ENCODE data around the gene BRSK2. TPM values are rescaled to one million over a fixed set of nuclear protein-coding genes. Genes with fewer than 3 reads are reported as not detected.

BRSK2 gene
- total RNA-seq, 6 donors from 2014 or later = 0.11 to 0.54 (median 0.25) TPM; not detected in 2

DNA sequence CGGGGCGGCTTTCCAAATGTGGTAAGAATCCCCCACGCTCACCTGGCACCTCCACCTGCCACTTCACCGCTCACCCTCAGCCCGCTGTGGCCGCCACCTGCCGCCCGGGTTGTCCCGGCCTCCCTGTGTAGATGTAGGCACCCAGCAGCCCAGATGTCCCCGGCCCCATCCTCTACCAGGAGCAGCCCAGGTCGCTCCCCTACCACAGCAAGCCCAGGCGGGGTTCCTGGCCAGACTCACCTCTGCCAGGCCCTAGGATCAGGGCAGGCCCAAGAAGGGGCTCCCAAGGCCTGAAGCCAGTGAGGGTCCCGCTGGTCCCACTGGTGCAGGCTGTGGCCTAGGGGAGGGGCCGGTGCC is 69.5 kb downstream of the BRSK2 start:
- ATAC-seq (ENCODE audit: low FRiP score in 2 of 2) = peak in 1 of 2 donors; percentile 54

GRCh38 chr11:1459764-1460395 is 70.1 kb downstream of the BRSK2 start:
- Histone ChIP-seq H3K27me3 (no peaks in the 10 kb centered on the region), H3K9me3 (no peaks in the 10 kb centered on the region), H3K27ac (peak overlapping the region in 3 of 4 donors; percentile 18 to 58 (median 50)), H3K4me3 (peak overlapping the region in 2 of 4 donors; percentile 11 to 28), H3K4me1 (peaks cover 23 to 36% (median 34%) of the 10 kb centered on the region in 4 donors), H3K36me3 (peaks cover 0 to 4% (median 0%) of the 10 kb centered on the region in 4 donors)
- TF ChIP-seq POLR2A (IDR thresholded peaks at IDR 0.05) (no peak), POLR2AphosphoS5 (IDR thresholded peaks at IDR 0.05) (no peak), EP300 (IDR thresholded peaks at IDR 0.05) (no peak), CTCF (IDR thresholded peaks at IDR 0.05) (no peak)
- ATAC-seq (ENCODE audit: low FRiP score in 2 of 2) (no peak), DNase-seq (peak in 1 of 2 donors; percentile 76)
- WGBS, 2 donors = 51 to 66% methylated on average over 16 to 17 of the region's 29 CpGs

More for the DNA sequence above, 69.5 kb downstream of the BRSK2 start:
- peak overlapping the region in 3 of 4 donors; percentile 18 to 58 (median 50) for H3K27ac ChIP-seq
- WGBS, 2 donors = 59 to 66% methylated on average over 9 to 14 of the region's 14 CpGs
- TF ChIP-seq POLR2AphosphoS5 (IDR thresholded peaks at IDR 0.05) = no peak
- no peak for TF ChIP-seq POLR2A (IDR thresholded peaks at IDR 0.05)
- TF ChIP-seq EP300 (IDR thresholded peaks at IDR 0.05) = no peak
- TF ChIP-seq CTCF (IDR thresholded peaks at IDR 0.05) = no peak
- no peaks in the 10 kb centered on the region for H3K27me3 ChIP-seq
- H3K4me1 ChIP-seq = peaks cover 23 to 36% (median 34%) of the 10 kb centered on the region in 4 donors
- H3K9me3 ChIP-seq = no peaks in the 10 kb centered on the region
- DNase-seq = no peak
- no peak overlapping the region for H3K4me3 ChIP-seq
- H3K36me3 ChIP-seq = peaks cover 0 to 4% (median 0%) of the 10 kb centered on the region in 4 donors

DNA sequence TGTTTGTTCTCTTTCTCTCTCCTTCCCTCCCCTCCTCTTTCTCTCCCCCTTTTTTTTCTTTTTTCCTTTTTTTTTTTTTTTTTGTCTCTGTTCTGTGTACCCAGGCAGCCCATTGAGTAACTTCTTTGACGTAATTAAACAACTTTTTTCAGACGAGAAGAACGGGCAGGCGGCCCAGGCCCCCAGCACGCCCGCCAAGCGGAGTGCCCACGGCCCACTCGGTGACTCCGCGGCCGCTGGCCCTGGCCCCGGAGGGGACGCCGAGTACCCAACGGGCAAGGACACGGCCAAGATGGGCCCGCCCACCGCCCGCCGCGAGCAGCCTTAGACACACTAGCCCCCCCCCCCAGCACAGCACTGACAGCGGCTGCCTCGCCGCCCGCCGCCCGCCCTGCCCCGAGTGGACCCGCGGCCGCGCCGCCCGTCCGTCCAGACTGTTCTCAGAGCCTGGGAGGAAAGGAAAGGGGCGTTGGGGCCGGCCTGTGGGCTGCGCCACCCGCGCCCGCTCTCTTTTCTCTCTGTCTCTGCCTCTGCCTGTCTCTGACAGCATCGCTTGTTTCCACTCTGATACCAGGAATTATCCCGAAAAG is 70.8 kb downstream of the BRSK2 start:
- H3K4me3 ChIP-seq = peak overlapping the region in 2 of 4 donors; percentile 11 to 28
- peaks cover 0 to 4% (median 0%) of the 10 kb centered on the region in 4 donors for H3K36me3 ChIP-seq
- DNase-seq = peak; percentile 46 to 92
- peak overlapping the region; percentile 32 to 70 (median 49) for H3K27ac ChIP-seq
- no peaks in the 10 kb centered on the region for H3K27me3 ChIP-seq
- ATAC-seq (ENCODE audit: low FRiP score in 2 of 2) = peak in 1 of 2 donors; percentile 4
- 58 to 67% methylated on average over 25 to 33 of the region's 44 CpGs for WGBS, 2 donors
- no peaks in the 10 kb centered on the region for H3K9me3 ChIP-seq
- H3K4me1 ChIP-seq = peaks cover 23 to 36% (median 34%) of the 10 kb centered on the region in 4 donors
- TF ChIP-seq EP300 (IDR thresholded peaks at IDR 0.05) = no peak
- TF ChIP-seq POLR2A (IDR thresholded peaks at IDR 0.05) = no peak
- no peak for TF ChIP-seq POLR2AphosphoS5 (IDR thresholded peaks at IDR 0.05)
- TF ChIP-seq CTCF (IDR thresholded peaks at IDR 0.05) = no peak

DNA sequence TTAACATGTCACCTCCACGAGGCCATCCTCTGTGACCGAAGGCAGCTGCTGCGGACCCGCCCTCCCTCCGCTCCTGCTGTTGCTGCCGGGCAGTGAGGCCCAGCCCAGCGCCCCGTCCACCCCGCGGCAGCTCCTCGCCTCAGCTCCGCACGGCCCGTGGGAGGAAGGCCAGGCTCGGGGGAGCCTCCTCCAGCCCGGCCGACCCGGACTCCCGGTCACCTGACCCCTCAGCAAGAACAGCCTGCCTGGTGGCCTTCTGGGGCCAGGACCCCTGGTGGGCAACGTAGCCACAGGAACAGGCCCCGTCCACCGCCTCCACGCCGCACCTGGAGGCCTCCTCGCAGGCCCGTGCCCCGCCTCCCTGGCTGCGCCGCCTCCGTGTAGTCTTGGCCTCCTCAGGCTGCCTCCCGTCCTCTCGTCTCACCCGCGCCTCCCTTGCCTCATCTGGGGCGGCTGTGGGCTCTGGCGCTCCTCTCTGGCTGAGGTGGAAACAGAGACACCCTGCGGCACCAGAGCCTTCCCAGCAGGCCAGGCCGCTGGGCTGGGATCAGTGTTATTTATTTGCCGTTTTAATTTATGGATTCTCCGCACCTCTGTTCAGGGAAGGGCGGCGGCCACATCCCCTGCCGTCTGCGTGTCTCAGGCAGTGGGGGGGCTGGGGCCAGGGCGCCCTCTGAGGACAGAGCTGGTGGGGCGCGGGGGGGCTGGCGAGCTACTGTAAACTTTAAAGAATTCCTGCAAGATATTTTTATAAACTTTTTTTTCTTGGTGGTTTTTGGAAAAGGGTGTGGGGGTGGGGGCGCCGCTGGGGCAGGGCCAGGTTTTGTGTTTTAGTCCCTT is 71.5 kb downstream of the BRSK2 start:
- H3K27ac ChIP-seq = peak overlapping the region; percentile 32 to 70 (median 49)
- peaks cover 23 to 36% (median 34%) of the 10 kb centered on the region in 4 donors for H3K4me1 ChIP-seq
- 78 to 83% methylated on average over 37 to 42 of the region's 50 CpGs for WGBS, 2 donors
- TF ChIP-seq POLR2A (IDR thresholded peaks at IDR 0.05) (no peak), POLR2AphosphoS5 (IDR thresholded peaks at IDR 0.05) (no peak), CTCF (IDR thresholded peaks at IDR 0.05) (no peak), EP300 (IDR thresholded peaks at IDR 0.05) (no peak)
- H3K27me3 ChIP-seq = no peaks in the 10 kb centered on the region
- H3K36me3 ChIP-seq = peaks cover 0 to 4% (median 0%) of the 10 kb centered on the region in 4 donors
- H3K9me3 ChIP-seq = no peaks in the 10 kb centered on the region
- DNase-seq (peak in 1 of 2 donors; percentile 85), ATAC-seq (ENCODE audit: low FRiP score in 2 of 2) (no peak)
- H3K4me3 ChIP-seq = peak overlapping the region in 2 of 4 donors; percentile 11 to 28

Data from upper lobe of left lung (tissue), 6 donors.